ENCODE measurements around the gene CCDC194.
A peak's percentile ranks its signal among the peaks of the same experiment; 100 is the strongest.
"Not testable (repeated sequence)": the region's sequence is repeated elsewhere in the genome, so short reads cannot be mapped to it uniquely, and the experiment has no call there.

The CCDC194 gene

DNA sequence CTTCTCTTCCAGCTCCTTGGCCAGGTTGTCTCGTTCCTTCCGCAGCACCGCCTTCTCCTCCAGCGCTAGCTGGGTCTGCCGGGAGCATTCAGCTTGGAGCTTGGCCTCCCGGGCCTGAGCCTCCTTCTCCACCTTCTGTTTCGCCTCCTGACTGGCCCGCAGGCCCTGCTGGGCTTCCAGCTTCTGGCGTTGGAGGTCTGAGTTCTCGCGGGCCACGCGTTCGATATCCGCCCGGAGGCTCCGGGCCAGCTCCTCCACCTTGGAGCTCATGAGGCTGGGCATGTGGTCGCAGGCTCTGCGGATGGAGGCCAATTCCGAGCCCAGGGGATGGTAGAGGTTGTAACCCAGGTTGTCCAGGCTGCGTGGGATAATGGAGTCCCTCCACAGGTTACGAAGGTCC, 28.6 kb downstream of the CCDC194 start:
- no peak for DNase-seq

DNA sequence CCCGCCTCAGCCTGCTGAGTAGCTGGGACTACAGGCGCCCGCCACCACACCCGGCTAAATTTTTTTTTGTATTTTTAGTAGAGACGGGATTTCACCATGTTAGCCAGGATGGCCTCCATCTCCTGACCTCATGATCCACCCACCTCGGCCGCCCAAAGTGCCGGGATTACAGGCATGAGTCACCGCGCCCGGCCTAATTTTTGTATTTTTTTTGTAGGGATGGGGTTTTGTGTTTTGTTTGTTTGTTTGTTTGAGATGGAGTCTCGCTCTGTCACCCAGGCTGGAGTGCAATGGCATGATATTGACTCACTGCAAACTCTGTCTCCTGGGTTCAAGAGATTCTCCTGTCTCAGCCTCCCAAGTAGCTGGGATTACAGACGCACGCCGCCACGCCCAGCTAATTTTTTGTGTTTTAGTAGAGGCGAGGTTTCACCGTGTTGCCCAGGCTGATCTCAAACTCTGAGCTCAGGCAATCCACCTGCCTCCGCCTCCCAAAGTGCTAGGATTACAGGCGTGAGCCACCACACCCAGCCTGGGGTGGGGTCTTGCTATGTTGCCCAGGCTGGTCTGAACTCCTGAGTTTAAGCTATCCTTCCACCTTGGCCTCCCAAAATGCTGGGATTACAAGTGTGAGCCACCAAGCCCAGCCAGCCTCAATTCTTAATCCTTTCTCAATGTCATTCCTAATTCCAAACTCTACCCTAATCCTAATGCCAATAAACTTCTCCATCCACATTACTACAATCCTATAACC, 30.0 kb downstream of the CCDC194 start:
- DNase-seq: not testable (repeated sequence)

GRCh38 chr19:17359905-17360800, 33.8 kb downstream of the CCDC194 start:
- no peak for DNase-seq

DNA sequence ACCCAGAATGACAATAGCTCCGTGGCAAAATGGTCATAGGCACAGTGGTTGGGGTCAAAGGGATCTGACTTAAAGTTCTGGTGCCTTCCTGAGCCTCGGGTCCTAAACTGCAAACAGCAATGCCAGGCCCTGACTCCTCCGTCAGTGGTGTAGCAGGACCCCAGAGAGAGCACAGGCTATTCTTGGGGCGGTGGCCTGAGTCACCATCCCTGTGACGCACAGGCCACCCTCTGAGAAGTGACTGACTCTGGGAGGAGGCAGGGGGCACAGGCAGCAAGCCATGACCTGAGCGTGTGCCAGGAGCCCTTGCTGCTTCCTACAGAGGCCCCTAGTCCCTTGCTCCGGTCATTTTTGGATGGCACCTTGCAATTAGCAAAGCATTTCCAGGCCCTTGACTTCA, 35.6 kb downstream of the CCDC194 start:
- no peak for DNase-seq

DNA sequence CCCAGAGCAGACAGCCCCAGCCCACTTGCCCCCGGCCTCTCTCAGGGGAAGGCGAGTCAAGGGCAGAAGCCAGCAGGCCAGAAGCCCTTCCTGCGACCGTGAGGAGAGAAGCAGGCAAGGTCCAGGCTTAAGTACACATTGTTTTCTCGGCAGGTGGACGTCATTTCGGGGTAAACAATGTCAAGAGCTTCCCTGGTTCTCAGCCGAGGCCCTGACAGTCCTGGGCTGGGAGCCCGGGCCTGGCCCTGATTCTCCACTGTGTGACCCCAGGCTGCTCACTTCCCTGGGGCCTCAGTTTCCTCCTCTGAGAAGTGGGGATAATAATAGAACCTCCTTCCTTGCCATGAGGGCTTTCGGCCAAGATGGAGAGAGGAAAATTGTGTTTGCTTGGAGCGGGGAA, 36.3 kb downstream of the CCDC194 start:
- no peak for DNase-seq

DNA sequence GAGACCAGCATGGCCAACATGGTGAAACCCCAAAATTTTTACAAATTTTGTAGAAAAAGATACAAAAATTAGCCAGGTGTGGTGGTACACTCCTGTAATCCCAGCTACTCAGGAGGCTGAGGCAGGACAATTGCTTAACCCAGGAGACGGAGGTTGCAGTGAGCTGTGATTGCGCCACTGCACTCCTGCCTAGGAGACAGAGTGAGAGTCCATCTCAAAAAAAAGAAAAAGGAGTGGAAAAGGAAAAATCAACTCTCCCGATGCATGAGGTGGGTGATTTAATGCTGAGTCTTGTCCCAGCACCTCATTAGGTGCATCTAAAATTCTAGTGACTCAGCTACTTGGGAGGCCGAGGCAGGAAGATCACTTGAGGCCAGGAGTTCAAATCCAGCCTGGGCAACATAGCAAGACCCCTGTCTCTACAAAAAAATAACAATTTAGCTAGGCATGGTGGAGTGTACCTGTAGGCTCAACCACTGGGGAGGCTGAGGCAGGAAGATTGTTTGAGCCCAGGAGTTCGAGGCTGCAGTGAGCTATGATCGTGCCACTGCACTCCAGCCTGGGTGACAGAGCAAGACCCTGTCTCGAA, 36.8 kb downstream of the CCDC194 start:
- no peak for DNase-seq

DNA sequence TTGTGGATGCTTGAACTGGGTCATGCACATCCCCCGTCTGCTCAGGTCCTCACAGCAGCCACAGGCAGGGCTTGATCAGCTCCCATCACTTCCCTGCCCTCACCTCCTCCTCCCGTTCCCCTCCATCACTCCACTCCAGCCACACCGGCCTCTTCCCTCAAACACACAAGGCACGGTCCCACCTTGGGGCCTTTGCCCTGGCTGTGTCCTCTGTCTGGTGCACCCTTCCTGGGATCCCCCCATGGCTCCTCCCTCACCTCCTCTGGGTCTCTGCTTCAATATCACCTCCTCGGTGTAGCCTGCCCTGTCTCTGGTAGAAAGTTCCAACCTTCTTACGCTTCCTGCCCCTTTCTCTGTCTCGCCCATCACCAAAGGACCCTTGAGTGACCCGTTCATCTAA, 40.6 kb downstream of the CCDC194 start:
- no peak for DNase-seq

- no peak for DNase-seq
Observed at GRCh38 chr19:17352608-17353280, 41.3 kb downstream of the CCDC194 start.

- DNase-seq: no peak
Observed at GRCh38 chr19:17351815-17352435, 42.1 kb downstream of the CCDC194 start.

DNA sequence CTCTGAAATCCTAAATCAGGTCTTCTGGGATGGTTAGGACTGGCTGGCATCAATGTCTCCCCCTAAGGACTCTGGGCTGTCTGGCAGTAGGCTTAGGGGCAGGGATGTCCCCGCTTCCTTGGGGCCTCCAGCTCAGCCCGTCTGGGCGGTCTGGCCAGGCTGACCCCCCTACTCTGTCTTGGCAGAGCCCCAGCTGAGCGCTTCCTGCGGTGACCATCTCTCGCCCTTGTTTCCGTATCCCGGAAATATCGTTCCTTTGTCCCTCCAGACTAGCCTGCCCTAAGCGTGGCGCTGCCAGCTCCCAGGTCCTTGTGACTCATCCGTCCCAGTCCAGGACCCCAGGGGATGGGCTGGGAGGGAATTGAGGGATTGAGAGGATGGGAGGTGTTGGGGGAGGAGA, 45.3 kb downstream of the CCDC194 start:
- no peak for DNase-seq

DNA sequence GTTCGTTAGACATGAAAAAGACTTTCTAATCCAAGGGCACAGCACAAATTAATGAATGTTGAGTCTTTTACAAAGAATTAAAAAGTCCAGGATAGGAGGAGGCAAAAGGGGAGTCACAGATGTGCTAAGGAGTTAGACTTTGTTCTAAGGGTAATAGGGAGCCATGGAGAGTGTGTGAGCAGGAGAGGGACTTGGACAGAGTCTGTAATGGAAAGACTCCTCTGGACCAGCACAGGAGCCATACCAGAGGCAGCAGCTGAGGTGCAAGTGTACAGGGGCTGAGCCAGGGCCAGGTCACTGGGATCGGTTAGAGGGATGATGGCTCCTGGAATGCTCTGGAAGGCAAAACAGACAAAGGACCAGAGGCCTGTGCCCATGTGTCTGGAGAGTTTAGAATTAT, 46.1 kb downstream of the CCDC194 start:
- DNase-seq: no peak

DNA sequence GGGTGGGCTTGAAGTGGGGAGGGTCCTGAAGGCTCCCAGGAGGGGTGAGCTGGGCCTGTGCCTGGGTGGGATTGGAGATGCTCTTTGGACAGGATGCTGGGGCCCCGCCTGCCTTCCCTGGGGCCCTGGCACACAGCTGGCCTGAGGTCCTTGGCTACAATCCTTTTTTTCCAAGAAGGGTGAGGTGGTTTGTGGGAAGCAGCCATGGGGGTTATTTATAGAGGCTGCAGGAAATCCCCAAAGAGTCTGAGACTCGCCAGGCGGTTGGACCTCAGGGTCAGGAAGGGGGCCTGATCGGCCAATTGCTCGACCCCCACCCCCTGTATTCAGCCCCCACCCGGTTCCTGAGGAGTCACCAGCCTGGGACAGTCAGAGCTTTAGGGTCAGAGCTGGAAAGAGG, 46.6 kb downstream of the CCDC194 start:
- no peak for DNase-seq

DNA sequence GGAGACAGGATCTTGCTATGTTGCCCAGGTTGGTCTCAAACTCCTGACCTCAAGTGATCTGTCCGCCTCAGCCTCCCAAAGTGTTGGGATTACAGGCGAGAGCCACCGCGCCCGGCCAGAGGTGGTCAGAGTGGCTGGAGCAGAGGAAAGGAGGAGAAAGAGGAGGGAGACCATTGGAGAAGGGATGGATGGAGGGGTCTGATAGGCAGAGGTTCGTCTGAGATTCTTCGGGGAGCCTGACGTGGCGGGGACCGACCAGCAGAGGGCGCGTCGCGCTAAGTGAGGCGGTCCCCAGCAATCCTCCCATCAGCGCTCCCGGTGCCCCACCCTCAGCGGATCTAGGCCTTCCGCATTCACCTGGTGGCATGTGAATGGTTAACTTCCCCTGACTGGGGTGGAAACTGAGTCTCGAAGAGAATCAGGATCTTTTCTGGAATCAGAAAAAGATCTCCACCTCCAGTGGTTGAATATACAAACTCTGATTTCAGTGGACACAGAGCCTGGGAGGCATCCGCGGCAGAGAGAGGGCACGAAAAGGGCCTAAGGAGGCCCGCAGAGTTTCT, 47.8 kb downstream of the CCDC194 start:
- DNase-seq: peak; percentile 89

DNA sequence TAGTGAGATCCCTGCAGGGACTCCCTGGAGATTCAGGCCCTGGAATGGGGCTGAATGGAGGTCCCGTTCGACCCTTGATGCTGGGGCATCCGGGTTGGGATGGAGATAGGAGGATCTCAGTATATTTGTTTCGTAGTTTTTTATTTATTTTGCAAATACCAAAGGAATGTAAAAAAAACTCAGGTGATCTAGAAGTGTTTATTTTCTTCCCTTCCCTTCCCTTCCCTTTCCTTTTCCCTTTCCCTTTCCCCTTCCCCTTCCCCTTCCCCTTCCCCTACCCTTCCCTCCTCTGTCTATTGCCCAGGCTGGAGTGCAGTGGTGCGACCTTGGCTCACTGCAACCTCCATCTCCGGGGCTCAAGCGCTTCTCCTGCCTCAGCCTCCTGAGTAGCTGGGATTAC, 52.2 kb downstream of the CCDC194 start:
- DNase-seq: no peak

DNA sequence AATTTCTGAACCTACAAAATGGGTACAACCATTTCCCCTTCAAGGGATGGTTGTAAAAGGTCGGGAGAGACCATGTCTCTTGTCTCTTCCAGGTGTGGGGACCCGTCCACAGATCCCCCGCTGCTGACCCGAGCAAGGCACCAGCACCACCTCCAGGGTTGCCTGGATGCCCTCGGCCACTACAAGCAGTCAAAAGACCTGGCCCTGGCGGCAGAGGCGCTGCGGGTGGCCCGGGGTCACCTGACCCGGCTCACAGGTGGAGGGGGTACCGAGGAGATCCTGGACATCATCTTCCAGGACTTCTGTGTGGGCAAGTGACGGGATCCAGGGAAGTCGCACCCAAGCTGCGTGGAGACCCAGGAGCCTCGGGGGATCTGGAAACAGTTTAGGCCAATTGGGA, 52.6 kb downstream of the CCDC194 start:
- no peak for DNase-seq

DNA sequence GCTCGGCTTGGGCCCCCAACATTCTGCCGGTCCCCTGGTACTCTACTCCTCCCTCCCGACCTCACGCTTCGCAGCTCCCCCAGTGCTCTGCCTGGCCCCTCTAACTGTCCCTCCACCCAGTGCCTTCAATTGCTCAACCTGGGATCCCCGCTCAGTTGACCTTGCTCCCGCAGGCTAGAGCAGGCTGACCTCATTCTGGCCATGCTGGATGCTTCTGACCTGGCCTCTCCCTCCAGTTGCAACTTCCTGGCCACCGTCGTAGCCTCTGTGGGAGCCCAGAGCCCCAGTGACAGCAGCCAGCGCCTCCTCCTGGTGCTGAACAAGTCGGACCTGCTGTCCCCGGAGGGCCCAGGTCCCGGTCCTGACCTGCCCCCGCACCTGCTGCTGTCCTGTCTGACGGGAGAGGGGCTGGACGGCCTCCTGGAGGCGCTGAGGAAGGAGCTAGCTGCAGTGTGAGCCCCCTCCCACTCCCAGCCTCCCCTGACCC, 53.1 kb downstream of the CCDC194 start:
- DNase-seq: no peak

Measured in activated CD4-positive, CD25-positive, alpha-beta regulatory T cell treated with anti-CD3 and anti-CD28 coated beads, Interleukin-2, amount 50 U/mL, for 72 hours (primary cell).